ENCODE measurements around the gene SLC25A24.

DNA sequence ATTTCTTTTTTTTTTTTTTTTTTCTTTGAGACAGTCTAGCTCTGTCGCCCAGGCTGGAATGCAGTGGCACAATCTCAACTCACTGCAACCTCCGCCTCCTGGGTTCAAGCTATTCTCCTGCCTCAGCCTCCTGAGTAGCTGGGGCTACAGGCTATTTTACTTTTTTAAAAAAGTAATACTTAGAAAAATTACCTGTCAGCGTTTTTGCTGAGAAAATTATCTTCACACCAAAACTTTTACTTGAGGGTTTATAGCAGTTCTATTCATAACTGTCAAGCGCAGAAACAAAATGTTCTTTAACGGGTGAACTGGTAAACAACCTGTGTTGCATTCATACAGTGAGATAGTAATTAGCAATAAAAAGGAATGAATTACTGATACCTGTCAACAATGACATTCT lies 1.5 kb upstream of the SLC25A24 start:
- TF ChIP-seq EZH2 (IDR thresholded peaks at IDR 0.05; ENCODE audit: insufficient read depth, low read length), result no peak
- TF ChIP-seq, protein P1, sequence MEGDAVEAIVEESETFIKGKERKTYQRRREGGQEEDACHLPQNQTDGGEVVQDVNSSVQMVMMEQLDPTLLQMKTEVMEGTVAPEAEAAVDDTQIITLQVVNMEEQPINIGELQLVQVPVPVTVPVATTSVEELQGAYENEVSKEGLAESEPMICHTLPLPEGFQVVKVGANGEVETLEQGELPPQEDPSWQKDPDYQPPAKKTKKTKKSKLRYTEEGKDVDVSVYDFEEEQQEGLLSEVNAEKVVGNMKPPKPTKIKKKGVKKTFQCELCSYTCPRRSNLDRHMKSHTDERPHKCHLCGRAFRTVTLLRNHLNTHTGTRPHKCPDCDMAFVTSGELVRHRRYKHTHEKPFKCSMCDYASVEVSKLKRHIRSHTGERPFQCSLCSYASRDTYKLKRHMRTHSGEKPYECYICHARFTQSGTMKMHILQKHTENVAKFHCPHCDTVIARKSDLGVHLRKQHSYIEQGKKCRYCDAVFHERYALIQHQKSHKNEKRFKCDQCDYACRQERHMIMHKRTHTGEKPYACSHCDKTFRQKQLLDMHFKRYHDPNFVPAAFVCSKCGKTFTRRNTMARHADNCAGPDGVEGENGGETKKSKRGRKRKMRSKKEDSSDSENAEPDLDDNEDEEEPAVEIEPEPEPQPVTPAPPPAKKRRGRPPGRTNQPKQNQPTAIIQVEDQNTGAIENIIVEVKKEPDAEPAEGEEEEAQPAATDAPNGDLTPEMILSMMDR (IDR thresholded peaks at IDR 0.05; ENCODE audit: insufficient read depth, low read depth, low read length), result no peak
